Colonic mucosa (tissue), 4 donors: ENCODE data around the gene DENND1A. TPM values are rescaled to one million over a fixed set of nuclear protein-coding genes. Genes with fewer than 3 reads are reported as not detected.

Experiments
- DNase-seq: peaks from one replicate; pipeline ENCODE4 v3.0.0-alpha.2; 2020
- H3K27ac ChIP-seq: fragments of 200-600 bp; one replicate; pipeline ENCODE4 v1.8.0; 2021
- H3K27me3 ChIP-seq: fragments of 200-600 bp; one replicate; pipeline ENCODE4 v1.8.0; 2021
- H3K36me3 ChIP-seq: fragments of 200-600 bp; one replicate; pipeline ENCODE4 v1.8.0; 2021
- H3K4me1 ChIP-seq: fragments of 200-600 bp; one replicate; pipeline ENCODE4 v1.8.0; 2021; ENCODE audit warnings: mild to moderate bottlenecking
- H3K4me3 ChIP-seq: fragments of 200-600 bp; one replicate; pipeline ENCODE4 v1.8.0; 2021
- H3K9ac ChIP-seq, 2 donors: one replicate each; pipeline ENCODE4 v1.7.0; 2013; ENCODE audit warnings: control low read depth in 2 of 2, low read depth in 2 of 2, low read length in 2 of 2
- H3K9me3 ChIP-seq: fragments of 200-600 bp; one replicate; pipeline ENCODE4 v1.8.0; 2021
- CTCF ChIP-seq: fragments of 200-600 bp; IDR thresholded peaks from one replicate; pipeline ENCODE4 v1.8.0; 2022; ENCODE audit warnings: antibody characterized with exemption, mild to moderate bottlenecking
- intact Hi-C: fragments of 100-400 bp; cut with DNase I; formaldehyde crosslinking; loops from one replicate; pipeline ENCODE4 v1.14.1; 2022
- total RNA-seq, 2 donors: library from RNA; stranded (reverse); fragmentation: NEBNext Ultra II Directional in 1 of 2; extraction: Animal tissue kit (Norgen Biotek cat#: 25700) in 1 of 2; gene quantifications; one replicate each; pipeline ENCODE4 v1.2.1, GENCODE V29; 2021
- donor health status: healthy.
- donor health status: DM: no; HTN: no; CAD: no.
- donor health status: DM: no; HTN: no; CAD: no.

Gene DENND1A
- total RNA-seq, 2 donors from 2014 or later: 34.3 to 39.9 TPM

DNA sequence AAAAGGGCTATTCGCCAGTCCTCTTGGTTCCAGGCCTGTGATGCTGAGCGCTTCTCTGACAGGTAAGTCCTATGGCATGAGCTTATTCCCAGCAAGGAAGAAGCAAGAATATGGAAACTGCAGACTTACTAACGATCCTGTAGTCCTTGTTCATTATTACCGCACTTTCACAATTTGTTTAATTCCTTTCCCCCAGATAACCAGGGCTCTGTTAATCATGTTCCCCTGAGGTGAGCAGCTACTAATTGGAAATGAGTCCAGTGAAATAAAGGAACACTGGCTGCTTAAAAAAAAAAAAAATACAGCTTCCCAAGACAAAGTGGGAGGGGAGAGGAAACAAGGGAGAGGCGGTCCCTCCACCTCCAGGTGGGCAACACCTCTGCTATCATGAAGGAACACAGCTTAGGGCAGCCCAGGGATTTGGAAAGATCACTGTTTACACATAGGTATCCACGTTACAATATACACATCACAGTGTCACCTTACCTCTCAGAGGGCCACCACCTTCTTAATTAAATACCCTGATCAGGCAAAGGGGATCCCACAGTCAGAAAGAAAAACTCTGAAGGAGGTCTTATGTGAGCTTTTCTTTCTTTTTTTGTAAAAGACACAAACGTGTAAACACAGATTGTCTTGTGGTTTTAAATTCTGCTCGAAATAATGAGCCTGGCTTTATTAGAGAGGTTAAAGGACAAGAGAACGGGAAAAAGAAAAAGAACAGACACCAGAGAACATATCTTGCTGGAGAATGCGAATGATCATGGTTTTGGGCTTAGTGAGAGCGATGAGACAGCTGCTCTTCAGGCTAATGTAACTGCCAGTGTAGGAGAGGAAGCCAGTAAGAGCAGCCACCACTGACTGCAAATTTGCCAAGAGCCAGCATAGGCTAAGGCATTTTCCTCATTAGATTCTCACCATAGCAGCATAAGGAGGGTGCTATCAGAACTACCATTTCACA, 315.3 kb downstream of the DENND1A start:
- Histone ChIP-seq H3K4me3 (no peak overlapping the region), H3K27me3 (no peaks in the 10 kb centered on the region), H3K4me1 (no peaks in the 10 kb centered on the region), H3K27ac (no peak overlapping the region), H3K9me3 (no peaks in the 10 kb centered on the region), H3K9ac (no peak overlapping the region), H3K36me3 (no peaks in the 10 kb centered on the region)
- no peak for TF ChIP-seq CTCF
- no peak for DNase-seq
- intact Hi-C loops: no loop called here

GRCh38 chr9:123611226-123611625, 318.7 kb downstream of the DENND1A start:
- intact Hi-C loops: no loop called here
- H3K9ac ChIP-seq: no peak overlapping the region

GRCh38 chr9:123609844-123610243, 320.1 kb downstream of the DENND1A start:
- DNase-seq: no peak
- H3K4me1 ChIP-seq: no peaks in the 10 kb centered on the region
- H3K36me3 ChIP-seq: no peaks in the 10 kb centered on the region
- no peak overlapping the region for H3K9ac ChIP-seq
- no peak overlapping the region for H3K4me3 ChIP-seq
- no peak for TF ChIP-seq CTCF
- no peak overlapping the region for H3K27ac ChIP-seq
- no peaks in the 10 kb centered on the region for H3K9me3 ChIP-seq
- no peaks in the 10 kb centered on the region for H3K27me3 ChIP-seq
- intact Hi-C loops: no loop called here

More at GRCh38 chr9:123611226-123611625, 318.7 kb downstream of the DENND1A start:
- no peak for TF ChIP-seq CTCF
- no peaks in the 10 kb centered on the region for H3K36me3 ChIP-seq
- H3K9me3 ChIP-seq: no peaks in the 10 kb centered on the region
- no peaks in the 10 kb centered on the region for H3K27me3 ChIP-seq
- H3K4me1 ChIP-seq: no peaks in the 10 kb centered on the region
- H3K4me3 ChIP-seq: no peak overlapping the region
- no peak overlapping the region for H3K27ac ChIP-seq
- DNase-seq: no peak

DNA sequence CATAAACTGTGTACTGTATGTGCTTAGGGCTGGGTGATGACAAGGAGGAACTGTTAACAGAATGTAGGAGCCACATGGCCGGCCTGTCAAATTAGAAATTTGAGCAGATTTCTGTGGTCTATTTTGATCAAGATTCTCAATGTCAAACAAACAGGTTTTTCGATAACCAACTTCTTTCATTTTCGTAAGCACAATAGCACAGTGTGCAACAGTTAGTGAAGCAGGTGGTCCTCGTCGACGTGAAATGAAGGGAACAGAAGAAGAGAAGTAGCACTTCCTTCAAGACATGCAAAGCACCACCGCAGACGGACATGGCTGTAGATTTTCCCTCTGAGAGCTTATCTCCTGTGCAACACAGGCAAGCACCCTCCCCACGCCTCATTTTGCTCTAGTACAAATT, 321.8 kb downstream of the DENND1A start:
- Histone ChIP-seq H3K9ac (no peak overlapping the region), H3K4me3 (no peak overlapping the region), H3K9me3 (no peaks in the 10 kb centered on the region), H3K27ac (no peak overlapping the region), H3K27me3 (no peaks in the 10 kb centered on the region), H3K4me1 (no peaks in the 10 kb centered on the region), H3K36me3 (no peaks in the 10 kb centered on the region)
- DNase-seq: no peak
- intact Hi-C loops: no loop called here
- TF ChIP-seq CTCF: no peak

GRCh38 chr9:123607479-123607878, 322.4 kb downstream of the DENND1A start:
- intact Hi-C loops: no loop called here
- no peaks in the 10 kb centered on the region for H3K4me1 ChIP-seq

More at GRCh38 chr9:123607479-123607878, 322.4 kb downstream of the DENND1A start:
- no peak overlapping the region for H3K4me3 ChIP-seq
- H3K9me3 ChIP-seq: no peaks in the 10 kb centered on the region
- H3K27me3 ChIP-seq: no peaks in the 10 kb centered on the region
- H3K9ac ChIP-seq: no peak overlapping the region
- no peak for DNase-seq
- H3K27ac ChIP-seq: no peak overlapping the region
- no peak for TF ChIP-seq CTCF
- H3K36me3 ChIP-seq: no peaks in the 10 kb centered on the region
